ENCODE data around the gene PPP4R1. TPM values are rescaled to one million over a fixed set of nuclear protein-coding genes. Genes with fewer than 3 reads are reported as not detected.

Gene PPP4R1
- polyA plus RNA-seq, 1 donor (not counting 4 experiments of a cell fraction or from before 2014, with no cell fraction given) = 200 TPM

DNA sequence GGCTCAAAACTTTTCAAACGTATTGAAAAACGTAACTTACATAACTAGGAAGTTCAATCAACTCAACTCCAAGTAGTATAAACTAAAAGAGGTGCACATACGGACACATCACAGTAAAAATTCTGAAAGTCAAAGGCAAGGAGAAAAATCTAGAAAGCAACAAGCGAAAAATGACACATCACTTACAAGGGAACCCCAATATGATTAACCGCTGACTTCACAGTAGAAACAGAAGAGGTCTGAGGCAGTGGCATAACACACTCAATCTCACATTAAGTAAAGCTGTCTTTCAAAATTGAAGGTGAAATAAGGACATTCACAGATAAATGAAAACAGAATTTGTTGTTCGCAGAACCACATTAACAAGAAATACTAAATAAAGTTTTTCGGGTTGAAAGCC lies 32.7 kb downstream of the PPP4R1 start:
- no peak overlapping the region for H3K9ac ChIP-seq (ENCODE audit: control insufficient read depth, extremely low read depth, insufficient read depth, low read length)
- no peak for FAIRE-seq
- H3K4me3 ChIP-seq (ENCODE audit: control insufficient read depth in 2 of 3, extremely low read depth in 1 of 3, insufficient read depth in 2 of 3, low read depth in 1 of 3, low read length in 3 of 3) = no peak overlapping the region
- peaks cover 9% of the 10 kb centered on the region for H3K4me1 ChIP-seq (ENCODE audit: control insufficient read depth, extremely low read depth, insufficient read depth, low read length)
- no peaks in the 10 kb centered on the region for H3K27me3 ChIP-seq (ENCODE audit: control insufficient read depth, extremely low read depth, insufficient read depth, low read length)
- peaks cover 14 to 36% of the 10 kb centered on the region in 2 experiments for H3K36me3 ChIP-seq (ENCODE audit: control insufficient read depth in 2 of 2, extremely low read depth in 1 of 2, insufficient read depth in 2 of 2, low read length in 2 of 2)
- H2AFZ ChIP-seq (ENCODE audit: control insufficient read depth, low read length) = no peak overlapping the region
- H3K79me2 ChIP-seq (ENCODE audit: control insufficient read depth, insufficient read depth, low read length) = peaks cover 73% of the 10 kb centered on the region
- no peak overlapping the region for H3K4me2 ChIP-seq (ENCODE audit: control insufficient read depth, extremely low read depth, insufficient read depth, low read depth, low read length)
- H3K9me1 ChIP-seq (ENCODE audit: control insufficient read depth, extremely low read depth, insufficient read depth, low read length) = no peaks in the 10 kb centered on the region
- TF ChIP-seq EZH2 (IDR thresholded peaks at IDR 0.05; ENCODE audit: low read length) = no peak
- TF ChIP-seq, protein P1, sequence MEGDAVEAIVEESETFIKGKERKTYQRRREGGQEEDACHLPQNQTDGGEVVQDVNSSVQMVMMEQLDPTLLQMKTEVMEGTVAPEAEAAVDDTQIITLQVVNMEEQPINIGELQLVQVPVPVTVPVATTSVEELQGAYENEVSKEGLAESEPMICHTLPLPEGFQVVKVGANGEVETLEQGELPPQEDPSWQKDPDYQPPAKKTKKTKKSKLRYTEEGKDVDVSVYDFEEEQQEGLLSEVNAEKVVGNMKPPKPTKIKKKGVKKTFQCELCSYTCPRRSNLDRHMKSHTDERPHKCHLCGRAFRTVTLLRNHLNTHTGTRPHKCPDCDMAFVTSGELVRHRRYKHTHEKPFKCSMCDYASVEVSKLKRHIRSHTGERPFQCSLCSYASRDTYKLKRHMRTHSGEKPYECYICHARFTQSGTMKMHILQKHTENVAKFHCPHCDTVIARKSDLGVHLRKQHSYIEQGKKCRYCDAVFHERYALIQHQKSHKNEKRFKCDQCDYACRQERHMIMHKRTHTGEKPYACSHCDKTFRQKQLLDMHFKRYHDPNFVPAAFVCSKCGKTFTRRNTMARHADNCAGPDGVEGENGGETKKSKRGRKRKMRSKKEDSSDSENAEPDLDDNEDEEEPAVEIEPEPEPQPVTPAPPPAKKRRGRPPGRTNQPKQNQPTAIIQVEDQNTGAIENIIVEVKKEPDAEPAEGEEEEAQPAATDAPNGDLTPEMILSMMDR (optimal IDR thresholded peaks at IDR 0.05 in 1 of 3, IDR thresholded peaks at IDR 0.05 in 1 of 3, conservative IDR thresholded peaks at IDR 0.05 in 1 of 3; ENCODE audit: extremely low read depth in 1 of 3, insufficient read depth in 2 of 3, low read length in 3 of 3) = no peak
- no peak for DNase-seq (ENCODE audit: low read depth, low spot score)
- H4K20me1 ChIP-seq (ENCODE audit: control insufficient read depth, extremely low read depth, insufficient read depth, low read length) = no peaks in the 10 kb centered on the region
- no peak overlapping the region for H3K27ac ChIP-seq (ENCODE audit: control insufficient read depth, insufficient read depth, low read length)
- dilution Hi-C loops (cut with MboI; ENCODE audit: extremely low pct_ligation_motif_present, low sequenced_read_pairs) = no loop called here
- H3K9me3 ChIP-seq (ENCODE audit: control insufficient read depth, low read depth, low read length) = no peaks in the 10 kb centered on the region

- Histone ChIP-seq H3K27me3 (ENCODE audit: control insufficient read depth, extremely low read depth, insufficient read depth, low read length) (no peaks in the 10 kb centered on the region), H3K79me2 (ENCODE audit: control insufficient read depth, insufficient read depth, low read length) (peaks cover 58% of the 10 kb centered on the region), H3K36me3 (ENCODE audit: control insufficient read depth in 2 of 2, extremely low read depth in 1 of 2, insufficient read depth in 2 of 2, low read length in 2 of 2) (peaks cover 19 to 48% of the 10 kb centered on the region in 2 experiments), H3K9ac (ENCODE audit: control insufficient read depth, extremely low read depth, insufficient read depth, low read length) (no peak overlapping the region), H4K20me1 (ENCODE audit: control insufficient read depth, extremely low read depth, insufficient read depth, low read length) (no peaks in the 10 kb centered on the region), H3K9me3 (ENCODE audit: control insufficient read depth, low read depth, low read length) (no peaks in the 10 kb centered on the region), H3K4me2 (ENCODE audit: control insufficient read depth, extremely low read depth, insufficient read depth, low read depth, low read length) (peak overlapping the region; percentile 34), H2AFZ (ENCODE audit: control insufficient read depth, low read length) (no peak overlapping the region), H3K27ac (ENCODE audit: control insufficient read depth, insufficient read depth, low read length) (peak overlapping the region; percentile 23), H3K4me1 (ENCODE audit: control insufficient read depth, extremely low read depth, insufficient read depth, low read length) (peaks cover 9% of the 10 kb centered on the region), H3K9me1 (ENCODE audit: control insufficient read depth, extremely low read depth, insufficient read depth, low read length) (no peaks in the 10 kb centered on the region), H3K4me3 (ENCODE audit: control insufficient read depth in 2 of 3, extremely low read depth in 1 of 3, insufficient read depth in 2 of 3, low read depth in 1 of 3, low read length in 3 of 3) (no peak overlapping the region)
- dilution Hi-C loops (cut with MboI; ENCODE audit: extremely low pct_ligation_motif_present, low sequenced_read_pairs) = no loop called here
- DNase-seq (ENCODE audit: low read depth, low spot score) = no peak
- FAIRE-seq = no peak
- TF ChIP-seq, protein P1 (optimal IDR thresholded peaks at IDR 0.05 in 1 of 3, IDR thresholded peaks at IDR 0.05 in 1 of 3, conservative IDR thresholded peaks at IDR 0.05 in 1 of 3; ENCODE audit: extremely low read depth in 1 of 3, insufficient read depth in 2 of 3, low read length in 3 of 3) = no peak
- TF ChIP-seq EZH2 (IDR thresholded peaks at IDR 0.05; ENCODE audit: low read length) = no peak
These were observed 36.1 kb downstream of the PPP4R1 start for GRCh38 chr18:9578306-9578705.

Data from keratinocyte (primary cell).